ENCODE results near the gene ARHGEF25.
"Not testable (repeated sequence)": the region's sequence is repeated elsewhere in the genome, so short reads cannot be mapped to it uniquely, and the experiment has no call there.

Gene ARHGEF25

DNA sequence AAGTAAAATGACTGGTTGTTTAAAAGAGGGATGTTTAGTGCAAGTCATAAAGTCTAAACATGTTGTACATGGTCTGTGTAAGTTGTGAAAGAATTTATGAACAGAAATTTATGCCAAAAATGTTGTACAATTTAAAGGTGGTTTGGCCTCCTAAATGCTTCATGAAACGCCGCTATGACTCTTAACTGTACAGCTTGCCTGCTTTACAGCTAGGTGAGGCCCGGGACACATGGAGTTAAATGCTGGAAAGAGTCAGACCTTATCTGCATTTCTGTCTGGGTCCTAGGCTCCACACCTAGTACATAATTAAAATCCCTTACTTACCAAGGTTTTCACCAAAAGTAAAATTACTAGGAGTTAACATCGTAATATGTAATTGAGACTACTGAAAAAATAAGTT, 50.1 kb downstream of the ARHGEF25 start:
- no peak for DNase-seq (ENCODE audit: low read depth in 1 of 2, low spot score in 1 of 2)
- TF ChIP-seq POLR2AphosphoS5 (IDR thresholded peaks at IDR 0.05; ENCODE audit: low read depth): no peak
- no peak for TF ChIP-seq GABPA (IDR thresholded peaks at IDR 0.05; ENCODE audit: low read depth)
- no peak for TF ChIP-seq REST (IDR thresholded peaks at IDR 0.05; ENCODE audit: insufficient replicate concordance, low read depth)
- TF ChIP-seq CTCF (IDR thresholded peaks at IDR 0.05; ENCODE audit: insufficient read depth, low read length): no peak
- TF ChIP-seq SPI1 (IDR thresholded peaks at IDR 0.05; ENCODE audit: borderline replicate concordance, low read depth): no peak
- no peak overlapping the region for H3K27ac ChIP-seq (replicated peaks)
- H3K4me3 ChIP-seq (replicated peaks; ENCODE audit: insufficient read depth, low read length): no peak overlapping the region
- H3K27me3 ChIP-seq (ENCODE audit: insufficient read depth, poor library complexity, severe bottlenecking): no peaks in the 10 kb centered on the region

GRCh38 chr12:57665066-57665820, 54.0 kb downstream of the ARHGEF25 start:
- not testable (repeated sequence) for H3K27ac ChIP-seq (replicated peaks); H3K27me3 ChIP-seq (ENCODE audit: insufficient read depth, poor library complexity, severe bottlenecking); DNase-seq (ENCODE audit: low read depth in 1 of 2, low spot score in 1 of 2); H3K4me3 ChIP-seq (replicated peaks; ENCODE audit: insufficient read depth, low read length)

Data from HL-60 (cell line).